A673 (cell line): ENCODE results near the gene RPGR. TPM values are rescaled to one million over a fixed set of nuclear protein-coding genes. Genes with fewer than 3 reads are reported as not detected.

ENCODE experiments used
- BruUV-seq: library from RNA; stranded (reverse); fragments of 400-500 nt; replicated peaks from 2 replicates; lab custom pipeline; 2021; lab: Mats Ljungman, UMichigan
- CTCF ChIA-PET: fragments of 300-600 bp; sonication (Branson Sonifier 250); formaldehyde crosslinking; loops from one replicate; lab custom pipeline; 2022; ENCODE audit warnings: antibody characterized with exemption; lab: Charles Lee
- POLR2A ChIA-PET: fragments of 300-600 bp; sonication (Branson Sonifier 250); formaldehyde crosslinking; loops from one replicate; lab custom pipeline; 2022; ENCODE audit warnings: antibody characterized with exemption; ENCODE audit not compliant: low non-redundant PET; lab: Charles Lee
- DNase-seq: peaks from one replicate; pipeline ENCODE4 v3.0.0-alpha.2; 2015; ENCODE audit warnings: low spot score
- H3K27ac ChIP-seq: fragments of 200-600 bp; sonication (generic); 2 replicates; pipeline ENCODE4 v1.5.1; 2016; ENCODE audit warnings: mixed run types, low read depth, mild to moderate bottlenecking, mixed read lengths, antibody characterized with exemption, low read length; ENCODE audit not compliant: poor library complexity, severe bottlenecking
- H3K27me3 ChIP-seq: fragments of 200-600 bp; sonication (generic); replicated peaks from 2 replicates; pipeline ENCODE4 v1.6.1; 2017; ENCODE audit warnings: mixed run types, low read depth, mild to moderate bottlenecking, mixed read lengths, antibody characterized with exemption, low read length; ENCODE audit not compliant: insufficient read depth, poor library complexity
- H3K36me3 ChIP-seq: fragments of 200-600 bp; sonication (generic); 2 replicates; pipeline ENCODE4 v1.6.1; 2016; ENCODE audit warnings: mixed run types, mild to moderate bottlenecking, mixed read lengths, antibody characterized with exemption, low read length; ENCODE audit not compliant: insufficient read depth, poor library complexity, severe bottlenecking
- H3K4me1 ChIP-seq: fragments of 200-600 bp; sonication (generic); 2 replicates; pipeline ENCODE4 v1.6.1; 2017; ENCODE audit warnings: mixed run types, mild to moderate bottlenecking, mixed read lengths, antibody characterized with exemption, low read length; ENCODE audit not compliant: insufficient read depth, poor library complexity, severe bottlenecking
- H3K4me3 ChIP-seq: fragments of 200-600 bp; sonication (generic); 2 replicates; pipeline ENCODE4 v1.5.1; 2016; ENCODE audit warnings: low read depth, mixed run types, mild to moderate bottlenecking, mixed read lengths, low read length; ENCODE audit not compliant: poor library complexity, severe bottlenecking
- H3K9me3 ChIP-seq: fragments of 200-600 bp; sonication (generic); 2 replicates; pipeline ENCODE4 v1.6.1; 2016; ENCODE audit warnings: mixed run types, low read depth, mild to moderate bottlenecking, mixed read lengths, antibody characterized with exemption, low read length; ENCODE audit not compliant: poor library complexity, severe bottlenecking
- CTCF ChIP-seq: fragments of 300-800, 200-600 bp; sonication (generic); conservative IDR thresholded peaks from 2 replicates; pipeline ENCODE4 v1.5.1; 2017; ENCODE audit warnings: low read depth, mild to moderate bottlenecking, antibody characterized with exemption, low read length, moderate library complexity, mixed read lengths
- EZH2 ChIP-seq: fragments of 200-600 bp; sonication (generic); IDR thresholded peaks from 2 replicates; pipeline ENCODE4 v1.6.1; 2017; ENCODE audit warnings: borderline replicate concordance, low read depth, mild to moderate bottlenecking, mixed read lengths, antibody characterized with exemption, low read length; ENCODE audit not compliant: poor library complexity, severe bottlenecking
- intact Hi-C: fragments of 100-400 bp; cut with micrococcal nuclease; formaldehyde crosslinking; loops from one replicate; pipeline ENCODE4 v1.10.0; 2022; ENCODE audit not compliant: unreplicated experiment
- total RNA-seq: library from RNA; stranded (reverse); gene quantifications from 2 replicates; pipeline ENCODE4 v1.2.3, GENCODE V29; 2021

Gene RPGR
- total RNA-seq, 1 experiment from 2014 or later = 15.1 TPM

- Histone ChIP-seq H3K4me3 (no peak overlapping the region), H3K36me3 (no peaks in the 10 kb centered on the region), H3K27me3 (peaks cover 8% of the 10 kb centered on the region), H3K9me3 (no peaks in the 10 kb centered on the region), H3K4me1 (no peaks in the 10 kb centered on the region), H3K27ac (no peak overlapping the region)
- TF ChIP-seq CTCF (no peak), EZH2 (no peak)
- POLR2A ChIA-PET = interaction anchor here (0.5 kb wide), 1 partner anchor 250 kb away, joined by 5 read pairs; no protein-coding TSS in a partner anchor
- intact Hi-C loops = no loop called here
- CTCF ChIA-PET = no interaction called here
- no TSS peak for BruUV-seq
- no peak for DNase-seq
These were observed 105.8 kb downstream of the RPGR start for GRCh38 chrX:38221391-38221929.

- no TSS peak for BruUV-seq
- intact Hi-C loops = no loop called here
- no peak within 1 kb of the TSS for H3K27ac ChIP-seq
- H3K4me3 ChIP-seq = peak within 1 kb of the TSS; percentile 48
- TF ChIP-seq CTCF = no peak
- no peak for TF ChIP-seq EZH2
- peaks cover 8% of the 10 kb centered on the region for H3K27me3 ChIP-seq
- CTCF ChIA-PET = no interaction called here
- DNase-seq = peak; percentile 18
- H3K4me1 ChIP-seq = no peaks in the 10 kb centered on the region
- POLR2A ChIA-PET = no interaction called here
- no peaks in the 10 kb centered on the region for H3K36me3 ChIP-seq
- H3K9me3 ChIP-seq = no peaks in the 10 kb centered on the region
These were observed 106.6 kb downstream of the RPGR start, which contains the start of gene SRPX for GRCh38 chrX:38220415-38221390. Gene SRPX, minus strand, starts transcription at chrX:38220871. Its CDS starts 79 bp downstream, at chrX:38220792.

GRCh38 chrX:38220024-38220414 is 107.3 kb downstream of the RPGR start:
- Histone ChIP-seq H3K27ac (no peak overlapping the region), H3K9me3 (no peaks in the 10 kb centered on the region), H3K27me3 (peaks cover 8% of the 10 kb centered on the region), H3K4me1 (no peaks in the 10 kb centered on the region), H3K36me3 (no peaks in the 10 kb centered on the region), H3K4me3 (peak overlapping the region; percentile 48)
- TF ChIP-seq EZH2 = no peak
- peak; percentile 37 for TF ChIP-seq CTCF
- no TSS peak for BruUV-seq
- ChIA-PET POLR2A (no interaction called here), CTCF (interaction anchor here (0.7 to 0.8 kb wide), 2 partner anchors 62 to 217 kb away, joined by 3 to 4 read pairs; no protein-coding TSS in a partner anchor)
- peak; percentile 74 for DNase-seq
- intact Hi-C loops = no loop called here

Other genes with a start within 250 kb of the RPGR start
- 0.96 and 1.1 TPM in 2 replicates for gene SRPX, start 106.6 kb downstream of the RPGR start, total RNA-seq
- not detected in 2 replicates for gene OTC, start 25.1 kb upstream of the RPGR start, total RNA-seq
- 0.26 and 0.31 TPM in 2 replicates for gene TSPAN7, start 234.0 kb upstream of the RPGR start, total RNA-seq